OCI-LY7 (cell line): Measurements from ENCODE around the gene REPIN1. TPM values are rescaled to one million over a fixed set of nuclear protein-coding genes. Genes with fewer than 3 reads are reported as not detected.

Source experiments
- BruUV-seq: library from RNA; stranded (reverse); fragments of 400-500 nt; replicated peaks from 2 replicates; lab custom pipeline; 2021; lab: Mats Ljungman, UMichigan
- CTCF ChIA-PET: fragments of 300-600 bp; sonication (Branson Sonifier 250); formaldehyde crosslinking; loops from one replicate; lab custom pipeline; 2022; ENCODE audit warnings: antibody characterized with exemption; ENCODE audit not compliant: unreplicated experiment; lab: Charles Lee
- POLR2A ChIA-PET: fragments of 300-600 bp; sonication (Branson Sonifier 250); formaldehyde crosslinking; loops from one replicate; lab custom pipeline; 2022; ENCODE audit warnings: antibody characterized with exemption; lab: Charles Lee
- DNase-seq: peaks from one replicate; pipeline ENCODE4 v3.0.0-alpha.2; 2015; ENCODE audit warnings: low spot score
- H2AFZ ChIP-seq: fragments of 200-600 bp; sonication (generic), shearing (Covaris generic); 2 replicates; pipeline ENCODE4 v1.6.1; 2014; ENCODE audit warnings: mild to moderate bottlenecking, antibody characterized with exemption, low read length, moderate library complexity
- H3K27ac ChIP-seq: fragments of 200-600 bp; sonication (generic); 2 replicates; pipeline ENCODE4 v1.5.1; 2014; ENCODE audit warnings: mixed run types, low read depth, mild to moderate bottlenecking, moderate library complexity, low read length, inconsistent platforms; ENCODE audit not compliant: poor library complexity, severe bottlenecking
- H3K36me3 ChIP-seq: fragments of 200-600 bp; sonication (generic); 2 replicates; pipeline ENCODE4 v1.6.1; 2014; ENCODE audit warnings: mild to moderate bottlenecking, antibody characterized with exemption, low read length, moderate library complexity, mixed read lengths; ENCODE audit not compliant: insufficient read depth
- H3K4me1 ChIP-seq: fragments of 200-600 bp; sonication (generic); 2 replicates; pipeline ENCODE4 v1.5.1; 2014; ENCODE audit warnings: mild to moderate bottlenecking, low read length; ENCODE audit not compliant: insufficient read depth, poor library complexity, severe bottlenecking
- H3K4me2 ChIP-seq: fragments of 200-600 bp; sonication (generic); 2 replicates; pipeline ENCODE4 v1.6.1; 2014; ENCODE audit warnings: mild to moderate bottlenecking, low read length
- H3K4me3 ChIP-seq: fragments of 200-600 bp; sonication (generic); 2 replicates; pipeline ENCODE4 v1.5.1; 2014; ENCODE audit warnings: mild to moderate bottlenecking, low read depth, low read length; ENCODE audit not compliant: poor library complexity, severe bottlenecking
- H3K79me2 ChIP-seq: fragments of 200-600 bp; sonication (generic); 2 replicates; pipeline ENCODE4 v1.6.1; 2016; ENCODE audit warnings: low read depth, mild to moderate bottlenecking, low read length, moderate library complexity, mixed read lengths; ENCODE audit not compliant: insufficient read depth
- H3K9me2 ChIP-seq: fragments of 200-600 bp; sonication (generic); 2 replicates; pipeline ENCODE4 v1.6.1; 2016; ENCODE audit warnings: mild to moderate bottlenecking, low read length, mixed read lengths; ENCODE audit not compliant: insufficient read depth
- H3K9me3 ChIP-seq: fragments of 200-600 bp; sonication (generic); 2 replicates; pipeline ENCODE4 v1.6.1; 2014; ENCODE audit warnings: mild to moderate bottlenecking, mixed run types, low read length, mixed read lengths
- H4K20me1 ChIP-seq: fragments of 200-600 bp; sonication (generic); 2 replicates; pipeline ENCODE4 v1.6.1; 2014; ENCODE audit warnings: mild to moderate bottlenecking, antibody characterized with exemption, low read length, moderate library complexity, mixed read lengths; ENCODE audit not compliant: insufficient read depth
- EZH2phosphoT487 ChIP-seq: fragments of 200-600 bp; sonication (generic); IDR thresholded peaks from 2 replicates; pipeline ENCODE4 v1.6.1; 2018; ENCODE audit warnings: low read depth, borderline replicate concordance, mild to moderate bottlenecking, mixed run types, antibody characterized with exemption, low read length, moderate library complexity, mixed read lengths
- intact Hi-C: fragments of 100-400 bp; cut with micrococcal nuclease; formaldehyde crosslinking; loops from one replicate; pipeline ENCODE4 v1.10.0; 2022; ENCODE audit not compliant: unreplicated experiment
- total RNA-seq, 2 experiments: library from RNA; depleted of rRNA in 1 of 2; stranded (reverse); fragments of >200 nt in 1 of 2; shearing (Covaris generic) in 1 of 2; gene quantifications; 2 replicates each; pipeline ENCODE4 v1.2.3, GENCODE V29; 2014 to 2022
- TF ChIP-seq, protein P1 (sequence below): fragments of 200-600 bp; sonication (generic); conservative IDR thresholded peaks from 2 replicates; pipeline ENCODE4 v1.5.1; 2014; ENCODE audit warnings: mild to moderate bottlenecking, antibody characterized with exemption, low read length, moderate library complexity, mixed read lengths

Gene REPIN1
- total RNA-seq, 2 experiments from 2014 or later = 19.0 to 46.2 TPM

GRCh38 chr7:150335108-150335773 is 33.4 kb upstream of the REPIN1 start:
- no peak overlapping the region for H2AFZ ChIP-seq
- H3K4me2 ChIP-seq = no peak overlapping the region
- no TSS peak for BruUV-seq
- H3K4me3 ChIP-seq = no peak overlapping the region
- TF ChIP-seq EZH2phosphoT487 = no peak
- TF ChIP-seq, protein P1, sequence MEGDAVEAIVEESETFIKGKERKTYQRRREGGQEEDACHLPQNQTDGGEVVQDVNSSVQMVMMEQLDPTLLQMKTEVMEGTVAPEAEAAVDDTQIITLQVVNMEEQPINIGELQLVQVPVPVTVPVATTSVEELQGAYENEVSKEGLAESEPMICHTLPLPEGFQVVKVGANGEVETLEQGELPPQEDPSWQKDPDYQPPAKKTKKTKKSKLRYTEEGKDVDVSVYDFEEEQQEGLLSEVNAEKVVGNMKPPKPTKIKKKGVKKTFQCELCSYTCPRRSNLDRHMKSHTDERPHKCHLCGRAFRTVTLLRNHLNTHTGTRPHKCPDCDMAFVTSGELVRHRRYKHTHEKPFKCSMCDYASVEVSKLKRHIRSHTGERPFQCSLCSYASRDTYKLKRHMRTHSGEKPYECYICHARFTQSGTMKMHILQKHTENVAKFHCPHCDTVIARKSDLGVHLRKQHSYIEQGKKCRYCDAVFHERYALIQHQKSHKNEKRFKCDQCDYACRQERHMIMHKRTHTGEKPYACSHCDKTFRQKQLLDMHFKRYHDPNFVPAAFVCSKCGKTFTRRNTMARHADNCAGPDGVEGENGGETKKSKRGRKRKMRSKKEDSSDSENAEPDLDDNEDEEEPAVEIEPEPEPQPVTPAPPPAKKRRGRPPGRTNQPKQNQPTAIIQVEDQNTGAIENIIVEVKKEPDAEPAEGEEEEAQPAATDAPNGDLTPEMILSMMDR = no peak
- no peaks in the 10 kb centered on the region for H3K9me2 ChIP-seq
- no peak overlapping the region for H3K27ac ChIP-seq
- DNase-seq = no peak
- CTCF ChIA-PET = no interaction called here
- no peaks in the 10 kb centered on the region for H3K4me1 ChIP-seq
- H3K36me3 ChIP-seq = no peaks in the 10 kb centered on the region
- H4K20me1 ChIP-seq = no peaks in the 10 kb centered on the region
- intact Hi-C loops = no loop called here
- POLR2A ChIA-PET = interaction anchor here (0.8 kb wide), 1 partner anchor 759 kb away, joined by 3 read pairs; no protein-coding TSS in a partner anchor
- no peaks in the 10 kb centered on the region for H3K9me3 ChIP-seq
- H3K79me2 ChIP-seq = no peaks in the 10 kb centered on the region

- no peak for DNase-seq
- Histone ChIP-seq H3K4me3 (no peak overlapping the region), H2AFZ (no peak overlapping the region), H3K27ac (no peak overlapping the region), H3K36me3 (no peaks in the 10 kb centered on the region), H3K9me2 (no peaks in the 10 kb centered on the region), H3K79me2 (no peaks in the 10 kb centered on the region), H3K9me3 (no peaks in the 10 kb centered on the region), H3K4me1 (no peaks in the 10 kb centered on the region), H3K4me2 (no peak overlapping the region), H4K20me1 (no peaks in the 10 kb centered on the region)
- no TSS peak for BruUV-seq
- POLR2A ChIA-PET = interaction anchor here (0.8 kb wide), 1 partner anchor 758 kb away, joined by 3 read pairs; no protein-coding TSS in a partner anchor
- CTCF ChIA-PET = no interaction called here
- TF ChIP-seq, protein P1 = no peak
- TF ChIP-seq EZH2phosphoT487 = no peak
- intact Hi-C loops = no loop called here
These were observed 32.9 kb upstream of the REPIN1 start for GRCh38 chr7:150335774-150336112.

DNA sequence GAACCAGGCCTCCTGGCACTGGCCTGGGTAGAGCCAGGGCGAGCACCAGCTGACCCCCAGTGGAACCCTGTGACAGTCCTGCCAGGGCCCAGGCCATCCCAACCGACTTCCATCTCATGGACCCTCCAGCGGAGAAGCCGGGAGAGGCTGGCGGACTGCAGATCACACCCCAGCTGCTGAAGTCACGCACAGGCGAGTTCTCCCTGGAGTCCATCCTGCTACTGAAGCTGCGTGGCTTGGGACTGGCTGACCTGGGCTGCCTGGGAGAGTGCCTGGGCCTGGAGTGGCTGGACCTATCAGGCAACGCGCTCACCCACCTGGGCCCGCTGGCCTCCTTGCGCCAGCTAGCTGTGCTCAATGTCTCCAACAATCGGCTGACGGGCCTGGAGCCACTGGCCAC is 31.9 kb upstream of the REPIN1 start:
- no TSS peak for BruUV-seq
- no peaks in the 10 kb centered on the region for H3K9me2 ChIP-seq
- TF ChIP-seq, protein P1 = no peak
- no peak for TF ChIP-seq EZH2phosphoT487
- ChIA-PET POLR2A (interaction anchor here (0.7 kb wide), 1 partner anchor 79 kb away, joined by 3 read pairs; no protein-coding TSS in a partner anchor), CTCF (no interaction called here)
- no peak for DNase-seq
- H3K27ac ChIP-seq = no peak overlapping the region
- no peaks in the 10 kb centered on the region for H3K4me1 ChIP-seq
- intact Hi-C loops = no loop called here
- H3K36me3 ChIP-seq = no peaks in the 10 kb centered on the region
- no peaks in the 10 kb centered on the region for H3K9me3 ChIP-seq
- no peaks in the 10 kb centered on the region for H3K79me2 ChIP-seq
- H2AFZ ChIP-seq = no peak overlapping the region
- no peak overlapping the region for H3K4me3 ChIP-seq
- H4K20me1 ChIP-seq = no peaks in the 10 kb centered on the region
- no peak overlapping the region for H3K4me2 ChIP-seq
